Endodermal cell (in vitro differentiated cells): Measurements from ENCODE around the gene TUBB4A. TPM values are rescaled to one million over a fixed set of nuclear protein-coding genes. Genes with fewer than 3 reads are reported as not detected.
"Not testable (repeated sequence)": the region's sequence is repeated elsewhere in the genome, so short reads cannot be mapped to it uniquely, and the experiment has no call there.

Experiments used
- DNase-seq: peaks from one replicate; pipeline ENCODE4 v3.0.0-alpha.2; 2017
- H3K27ac ChIP-seq: 2 replicates; pipeline ENCODE4 v1.5.1; 2013; ENCODE audit warnings: mild to moderate bottlenecking, low read depth, low read length, moderate library complexity
- H3K27me3 ChIP-seq: 2 replicates; pipeline ENCODE4 v1.6.1; 2013; ENCODE audit warnings: mild to moderate bottlenecking, low read length, moderate library complexity; ENCODE audit not compliant: insufficient read depth, control insufficient read depth, poor library complexity, severe bottlenecking
- H3K36me3 ChIP-seq: 2 replicates; pipeline ENCODE4 v1.7.0; 2013; ENCODE audit warnings: mild to moderate bottlenecking, low read length, moderate library complexity; ENCODE audit not compliant: control insufficient read depth, insufficient read depth
- H3K4me1 ChIP-seq: one replicate; pipeline ENCODE4 v1.7.0; 2013; ENCODE audit warnings: low read length; ENCODE audit not compliant: control insufficient read depth, insufficient read depth
- H3K4me3 ChIP-seq: 2 replicates; pipeline ENCODE4 v1.5.1; 2013; ENCODE audit warnings: mild to moderate bottlenecking, low read length, moderate library complexity
- H3K9ac ChIP-seq: 2 replicates; pipeline ENCODE4 v1.6.1; 2013; ENCODE audit warnings: mild to moderate bottlenecking, low read length, moderate library complexity; ENCODE audit not compliant: poor library complexity, severe bottlenecking; ENCODE audit errors: extremely low read depth
- H3K9me3 ChIP-seq: 2 replicates; pipeline ENCODE4 v1.6.1; 2013; ENCODE audit warnings: mild to moderate bottlenecking, low read length, moderate library complexity; ENCODE audit not compliant: control insufficient read depth
- H3K27ac Mint-ChIP-seq: 2 replicates; pipeline ENCODE4 v1.8.0; 2020; ENCODE audit warnings: mixed read lengths
- H3K27me3 Mint-ChIP-seq: 2 replicates; pipeline ENCODE4 v1.8.0; 2021; ENCODE audit warnings: mild to moderate bottlenecking, mixed read lengths; ENCODE audit not compliant: insufficient read depth
- H3K36me3 Mint-ChIP-seq: 2 replicates; pipeline ENCODE4 v1.8.0; 2020; ENCODE audit warnings: low read depth, mixed read lengths
- H3K4me1 Mint-ChIP-seq: 2 replicates; pipeline ENCODE4 v1.8.0; 2020; ENCODE audit warnings: mixed read lengths
- H3K4me3 Mint-ChIP-seq: 2 replicates; pipeline ENCODE4 v1.8.0; 2020; ENCODE audit warnings: mild to moderate bottlenecking, moderate library complexity, mixed read lengths
- H3K9me3 Mint-ChIP-seq: 2 replicates; pipeline ENCODE4 v1.8.0; 2020; ENCODE audit warnings: mild to moderate bottlenecking, mixed read lengths
- CTCF ChIP-seq: fragments of 200-600 bp; sonication (generic); conservative IDR thresholded peaks from 2 replicates; pipeline ENCODE4 v1.5.0; 2021; ENCODE audit warnings: antibody characterized with exemption, mild to moderate bottlenecking
- WGBS, 2 experiments: methylation state at CpG; one replicate each; pipeline versions ENCODE4 v1.1.5 to v1.1.7; 2013; ENCODE audit warnings: missing lambda C conversion rate in 2 of 2, mixed read lengths in 1 of 2; ENCODE audit not compliant: insufficient coverage in 1 of 2, insufficient read length in 1 of 2; 5-methylcytosine and 5-hydroxymethylcytosine counted together
- total RNA-seq, 2 donors: library from RNA; stranded (reverse); fragmentation: NEBNext Ultra II Directional in 1 of 2; extraction: Animal tissue kit (Norgen Biotek cat#: 25700) in 1 of 2; gene quantifications; 2 replicates in 1 of 2; 3 replicates in 1 of 2; pipeline ENCODE4 v1.2.1, GENCODE V29; 2021

Gene TUBB4A
- total RNA-seq, 2 donors from 2014 or later: 5.2 to 7.5 TPM

GRCh38 chr19:6510618-6511017, 8.5 kb upstream of the TUBB4A start:
- Mint-ChIP-seq H3K27ac (no peak overlapping the region), H3K4me1 (no peaks in the 10 kb centered on the region), H3K27me3 (no peaks in the 10 kb centered on the region), H3K9me3 (peaks cover 3% of the 10 kb centered on the region), H3K4me3 (no peak overlapping the region), H3K36me3 (no peaks in the 10 kb centered on the region)
- TF ChIP-seq CTCF: no peak
- no peaks in the 10 kb centered on the region for H3K36me3 ChIP-seq
- 93 to 100% methylated on average over 1 to 7 of the region's 7 CpGs for WGBS, 2 experiments
- H3K9me3 ChIP-seq: no peaks in the 10 kb centered on the region
- no peaks in the 10 kb centered on the region for H3K4me1 ChIP-seq
- H3K4me3 ChIP-seq: no peak overlapping the region
- DNase-seq: no peak
- no peak overlapping the region for H3K27ac ChIP-seq
- no peaks in the 10 kb centered on the region for H3K27me3 ChIP-seq
- no peak overlapping the region for H3K9ac ChIP-seq

GRCh38 chr19:6509118-6509971, 7.2 kb upstream of the TUBB4A start:
- Mint-ChIP-seq H3K27ac (no peak overlapping the region), H3K4me3 (no peak overlapping the region), H3K27me3 (no peaks in the 10 kb centered on the region), H3K4me1 (no peaks in the 10 kb centered on the region), H3K36me3 (no peaks in the 10 kb centered on the region), H3K9me3 (no peaks in the 10 kb centered on the region)
- no peaks in the 10 kb centered on the region for H3K4me1 ChIP-seq
- no peak overlapping the region for H3K9ac ChIP-seq
- DNase-seq: no peak
- no peak for TF ChIP-seq CTCF
- no peaks in the 10 kb centered on the region for H3K36me3 ChIP-seq
- H3K4me3 ChIP-seq: no peak overlapping the region
- 85 to 86% methylated on average over 15 to 20 of the region's 20 CpGs for WGBS, 2 experiments
- no peaks in the 10 kb centered on the region for H3K27me3 ChIP-seq
- no peaks in the 10 kb centered on the region for H3K9me3 ChIP-seq
- H3K27ac ChIP-seq: no peak overlapping the region

- not testable (repeated sequence) for H3K9me3 Mint-ChIP-seq, H3K4me1 ChIP-seq
Measured at GRCh38 chr19:6508028-6508771, 6.1 kb upstream of the TUBB4A start.

More at GRCh38 chr19:6508028-6508771, 6.1 kb upstream of the TUBB4A start:
- not testable (repeated sequence) for H3K27me3 ChIP-seq, H3K27ac Mint-ChIP-seq, H3K4me3 Mint-ChIP-seq, H3K4me3 ChIP-seq, H3K27ac ChIP-seq, H3K36me3 Mint-ChIP-seq, H3K9me3 ChIP-seq, H3K4me1 Mint-ChIP-seq, DNase-seq, H3K27me3 Mint-ChIP-seq, H3K36me3 ChIP-seq, H3K9ac ChIP-seq
- 85 to 92% methylated on average over 5 to 9 of the region's 9 CpGs for WGBS, 2 experiments
